Keratinocyte (primary cell): Measurements from ENCODE around the gene TMEM26. TPM values are rescaled to one million over a fixed set of nuclear protein-coding genes. Genes with fewer than 3 reads are reported as not detected.
A peak's percentile ranks its signal among the peaks of the same experiment; 100 is the strongest.

Source experiments
- DNase-seq: peaks from one replicate; pipeline ENCODE4 v3.0.0-alpha.2; 2011; ENCODE audit warnings: low read depth, missing footprints, low spot score
- FAIRE-seq: peaks from 2 replicates; lab custom pipeline; 2011; peaks lifted over from hg19 to GRCh38; lab: Jason Lieb, UNC
- H2AFZ ChIP-seq: 2 replicates; pipeline ENCODE4 v1.6.0; 2012; ENCODE audit warnings: low read length, control low read depth, inconsistent platforms; ENCODE audit not compliant: control insufficient read depth
- H3K27ac ChIP-seq: 2 replicates; pipeline ENCODE4 v1.5.1; 2011; ENCODE audit warnings: low read length; ENCODE audit not compliant: control insufficient read depth, insufficient read depth
- H3K27me3 ChIP-seq: 3 replicates; pipeline ENCODE4 v1.6.0; 2011; ENCODE audit warnings: low read length; ENCODE audit not compliant: control insufficient read depth, insufficient read depth; ENCODE audit errors: extremely low read depth
- H3K36me3 ChIP-seq, 2 experiments: 2 replicates in 1 of 2; 3 replicates in 1 of 2; pipeline ENCODE4 v1.5.1; 2011; ENCODE audit warnings: low read length in 2 of 2, mild to moderate bottlenecking in 1 of 2; ENCODE audit not compliant: control insufficient read depth in 2 of 2, insufficient read depth in 2 of 2; ENCODE audit errors: extremely low read depth in 1 of 2
- H3K4me1 ChIP-seq: 3 replicates; pipeline ENCODE4 v1.5.1; 2011; ENCODE audit warnings: low read length; ENCODE audit not compliant: control insufficient read depth, insufficient read depth; ENCODE audit errors: extremely low read depth
- H3K4me2 ChIP-seq: 3 replicates; pipeline ENCODE4 v1.6.0; 2011; ENCODE audit warnings: low read depth, low read length; ENCODE audit not compliant: control insufficient read depth, insufficient read depth; ENCODE audit errors: extremely low read depth
- H3K4me3 ChIP-seq, 3 experiments: fragments of 200-600 bp in 1 of 3; sonication (generic) in 1 of 3; 2 replicates in 2 of 3; 3 replicates in 1 of 3; pipeline ENCODE4 v1.5.1; 2011 to 2016; ENCODE audit warnings: low read length in 3 of 3, mild to moderate bottlenecking in 3 of 3, control low read depth in 2 of 3, inconsistent platforms in 1 of 3, low read depth in 1 of 3, mixed read lengths in 1 of 3, mixed run types in 1 of 3, moderate library complexity in 1 of 3; ENCODE audit not compliant: control insufficient read depth in 2 of 3, insufficient read depth in 2 of 3; ENCODE audit errors: extremely low read depth in 1 of 3
- H3K79me2 ChIP-seq: 2 replicates; pipeline ENCODE4 v1.6.0; 2012; ENCODE audit warnings: low read length; ENCODE audit not compliant: control insufficient read depth, insufficient read depth
- H3K9ac ChIP-seq: 3 replicates; pipeline ENCODE4 v1.6.0; 2011; ENCODE audit warnings: low read length; ENCODE audit not compliant: control insufficient read depth, insufficient read depth; ENCODE audit errors: extremely low read depth
- H3K9me1 ChIP-seq: 3 replicates; pipeline ENCODE4 v1.6.0; 2011; ENCODE audit warnings: low read length; ENCODE audit not compliant: control insufficient read depth, insufficient read depth; ENCODE audit errors: extremely low read depth
- H3K9me3 ChIP-seq: 2 replicates; pipeline ENCODE4 v1.5.1; 2012; ENCODE audit warnings: low read depth, low read length; ENCODE audit not compliant: control insufficient read depth
- H4K20me1 ChIP-seq: 3 replicates; pipeline ENCODE4 v1.6.0; 2011; ENCODE audit warnings: low read length; ENCODE audit not compliant: control insufficient read depth, insufficient read depth; ENCODE audit errors: extremely low read depth
- EZH2 ChIP-seq: IDR thresholded peaks from one replicate; pipeline ENCODE4 v1.6.1; 2012; ENCODE audit warnings: inconsistent platforms, mild to moderate bottlenecking, low read length, moderate library complexity
- dilution Hi-C: fragments of 300-500 bp; cut with MboI; formaldehyde crosslinking; loops from one replicate; pipeline ENCODE4 v1.7.0; 2020; ENCODE audit warnings: low sequenced_read_pairs; ENCODE audit not compliant: extremely low pct_ligation_motif_present
- polyA plus RNA-seq, 5 experiments: library from polyadenylated mRNA; depleted of rRNA in 3 of 5; stranded (reverse) in 3 of 5; stranded (forward) in 1 of 5; unstranded in 1 of 5; fragments of >200 nt; gene quantifications; 1 replicate in 1 of 5; 2 replicates in 3 of 5; 3 replicates in 1 of 5; pipeline versions ENCODE4 v1.2.1 to v1.2.3, GENCODE V29; 2011 to 2012; ENCODE audit warnings: missing spikeins in 2 of 5, low read depth in 1 of 5, low replicate concordance in 1 of 5
- TF ChIP-seq, protein P1 (sequence below), 3 experiments: IDR thresholded peaks in 1 of 3; conservative IDR thresholded peaks in 1 of 3; optimal IDR thresholded peaks in 1 of 3; 2 replicates in 2 of 3; 3 replicates in 1 of 3; pipeline versions ENCODE3 to v1.5.1; 2011; ENCODE audit warnings: low read length in 3 of 3, mild to moderate bottlenecking in 3 of 3, moderate library complexity in 2 of 3, control low read depth in 1 of 3, inconsistent platforms in 1 of 3; ENCODE audit not compliant: insufficient read depth in 2 of 3; ENCODE audit errors: extremely low read depth in 1 of 3

Gene TMEM26
- polyA plus RNA-seq, 1 donor (not counting 4 experiments of a cell fraction or from before 2014, with no cell fraction given): not detected

DNA sequence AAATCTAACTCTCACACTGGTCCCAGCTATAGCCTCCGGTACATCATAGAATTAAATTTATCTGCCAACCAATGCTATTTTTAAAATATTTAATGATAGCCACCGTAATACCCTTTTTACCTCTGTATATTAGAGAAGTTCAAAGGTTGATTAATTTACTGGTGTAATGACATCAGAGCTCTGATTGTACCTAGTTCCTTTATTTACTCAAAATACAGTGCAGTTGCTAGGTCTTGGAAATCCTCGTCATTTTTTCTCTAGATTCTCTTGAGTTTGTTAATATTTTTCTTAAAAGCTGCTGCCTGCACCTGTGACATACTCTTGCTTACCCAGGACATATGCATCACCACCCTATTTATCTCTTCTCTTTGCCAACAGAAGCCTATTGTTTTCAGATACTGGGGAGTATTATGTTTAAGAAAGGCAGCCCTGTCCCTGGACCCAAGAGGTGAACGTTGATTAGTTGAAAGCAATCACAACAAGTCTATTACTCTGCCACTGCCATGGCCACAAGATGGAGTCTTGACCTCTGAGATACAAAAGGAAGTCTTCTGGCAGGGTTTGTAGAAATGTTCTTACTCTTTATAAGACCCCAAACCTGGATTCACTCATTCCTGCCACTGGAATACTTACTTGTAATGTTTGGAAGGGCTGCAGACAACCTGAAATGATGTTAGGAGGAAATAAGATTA lies 25.6 kb upstream of the TMEM26 start:
- H3K9me3 ChIP-seq: no peaks in the 10 kb centered on the region
- H3K4me2 ChIP-seq: no peak overlapping the region
- no peak overlapping the region for H3K27ac ChIP-seq
- H3K4me1 ChIP-seq: no peaks in the 10 kb centered on the region
- no peaks in the 10 kb centered on the region for H3K27me3 ChIP-seq
- no peak overlapping the region for H3K4me3 ChIP-seq
- H2AFZ ChIP-seq: no peak overlapping the region
- no peaks in the 10 kb centered on the region for H4K20me1 ChIP-seq
- FAIRE-seq (no peak), DNase-seq (no peak)
- no peaks in the 10 kb centered on the region for H3K9me1 ChIP-seq
- TF ChIP-seq, protein P1, sequence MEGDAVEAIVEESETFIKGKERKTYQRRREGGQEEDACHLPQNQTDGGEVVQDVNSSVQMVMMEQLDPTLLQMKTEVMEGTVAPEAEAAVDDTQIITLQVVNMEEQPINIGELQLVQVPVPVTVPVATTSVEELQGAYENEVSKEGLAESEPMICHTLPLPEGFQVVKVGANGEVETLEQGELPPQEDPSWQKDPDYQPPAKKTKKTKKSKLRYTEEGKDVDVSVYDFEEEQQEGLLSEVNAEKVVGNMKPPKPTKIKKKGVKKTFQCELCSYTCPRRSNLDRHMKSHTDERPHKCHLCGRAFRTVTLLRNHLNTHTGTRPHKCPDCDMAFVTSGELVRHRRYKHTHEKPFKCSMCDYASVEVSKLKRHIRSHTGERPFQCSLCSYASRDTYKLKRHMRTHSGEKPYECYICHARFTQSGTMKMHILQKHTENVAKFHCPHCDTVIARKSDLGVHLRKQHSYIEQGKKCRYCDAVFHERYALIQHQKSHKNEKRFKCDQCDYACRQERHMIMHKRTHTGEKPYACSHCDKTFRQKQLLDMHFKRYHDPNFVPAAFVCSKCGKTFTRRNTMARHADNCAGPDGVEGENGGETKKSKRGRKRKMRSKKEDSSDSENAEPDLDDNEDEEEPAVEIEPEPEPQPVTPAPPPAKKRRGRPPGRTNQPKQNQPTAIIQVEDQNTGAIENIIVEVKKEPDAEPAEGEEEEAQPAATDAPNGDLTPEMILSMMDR (optimal IDR thresholded peaks at IDR 0.05 in 1 of 3, IDR thresholded peaks at IDR 0.05 in 1 of 3, conservative IDR thresholded peaks at IDR 0.05 in 1 of 3; ENCODE audit: extremely low read depth in 1 of 3, insufficient read depth in 2 of 3, low read length in 3 of 3): peak in 1 of 3 experiments; percentile 24
- no peak for TF ChIP-seq EZH2
- H3K36me3 ChIP-seq: no peaks in the 10 kb centered on the region
- no peak overlapping the region for H3K9ac ChIP-seq
- no peaks in the 10 kb centered on the region for H3K79me2 ChIP-seq
- dilution Hi-C loops: no loop called here

DNA sequence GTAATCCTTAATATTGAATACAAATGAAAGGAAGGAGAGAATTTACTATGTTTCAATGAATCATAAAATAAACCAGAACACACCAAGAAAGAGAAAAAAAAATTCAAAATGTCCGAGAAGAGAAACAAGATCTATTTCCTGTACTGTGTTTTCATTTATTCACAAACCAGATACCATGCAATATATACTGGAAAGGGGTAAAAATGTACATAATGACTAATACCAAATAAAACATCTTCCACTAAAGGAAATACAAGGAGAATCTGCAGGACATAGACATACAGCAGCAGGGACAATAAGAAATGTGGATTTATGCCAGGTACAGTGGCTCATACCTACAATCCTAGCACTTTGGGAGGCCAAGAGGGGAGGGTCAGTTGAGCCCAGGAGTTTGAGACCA lies 24.3 kb upstream of the TMEM26 start:
- Histone ChIP-seq H3K4me3 (no peak overlapping the region), H3K9me1 (no peaks in the 10 kb centered on the region), H4K20me1 (no peaks in the 10 kb centered on the region), H2AFZ (no peak overlapping the region), H3K79me2 (no peaks in the 10 kb centered on the region), H3K4me2 (no peak overlapping the region), H3K9me3 (no peaks in the 10 kb centered on the region), H3K4me1 (no peaks in the 10 kb centered on the region), H3K27ac (no peak overlapping the region), H3K9ac (no peak overlapping the region), H3K36me3 (no peaks in the 10 kb centered on the region), H3K27me3 (no peaks in the 10 kb centered on the region)
- FAIRE-seq: no peak
- TF ChIP-seq, protein P1 (optimal IDR thresholded peaks at IDR 0.05 in 1 of 3, IDR thresholded peaks at IDR 0.05 in 1 of 3, conservative IDR thresholded peaks at IDR 0.05 in 1 of 3; ENCODE audit: extremely low read depth in 1 of 3, insufficient read depth in 2 of 3, low read length in 3 of 3): no peak
- TF ChIP-seq EZH2: no peak
- no peak for DNase-seq
- dilution Hi-C loops: no loop called here
